DLD1 (cell line): ENCODE results near the gene TRAPPC10.

Experiments used
- in situ Hi-C: cut with HindIII; loops from 2 replicates; pipeline ENCODE4 v1.10.0; 2017; ENCODE audit warnings: low sequenced_read_pairs

The TRAPPC10 gene

DNA sequence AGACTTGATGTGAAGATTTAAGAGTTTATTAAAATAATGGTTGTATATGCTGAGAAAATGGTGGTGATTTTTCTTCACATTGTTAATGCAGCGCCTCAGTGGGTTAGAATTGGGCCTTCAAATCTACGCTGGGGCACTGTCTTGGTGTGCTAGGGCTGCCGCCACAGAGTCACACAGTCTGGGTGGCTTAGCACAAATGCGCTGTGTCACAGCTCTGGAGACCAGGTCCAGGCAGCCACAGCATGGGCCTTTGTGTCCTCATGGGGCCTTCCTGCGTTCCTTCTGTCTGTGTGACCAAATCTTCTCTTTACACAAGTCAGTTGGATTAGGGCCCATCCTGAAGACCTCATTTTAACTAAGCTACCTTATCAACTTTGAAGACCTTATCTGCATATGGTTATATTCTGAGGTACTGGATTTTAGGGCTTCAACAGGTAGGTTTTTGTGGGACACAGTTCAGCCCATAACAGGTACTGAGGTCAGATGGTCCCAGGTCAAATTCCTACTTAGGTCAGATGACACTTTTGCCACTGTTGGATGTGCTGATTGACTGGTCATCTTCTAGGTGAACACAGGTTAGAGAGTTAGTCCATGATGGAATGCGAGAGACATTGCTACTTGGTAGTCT is 17.5 kb downstream of the TRAPPC10 start:
- in situ Hi-C loops = no loop called here

GRCh38 chr21:44035244-44035643 is 23.1 kb downstream of the TRAPPC10 start:
- in situ Hi-C loops = no loop called here

DNA sequence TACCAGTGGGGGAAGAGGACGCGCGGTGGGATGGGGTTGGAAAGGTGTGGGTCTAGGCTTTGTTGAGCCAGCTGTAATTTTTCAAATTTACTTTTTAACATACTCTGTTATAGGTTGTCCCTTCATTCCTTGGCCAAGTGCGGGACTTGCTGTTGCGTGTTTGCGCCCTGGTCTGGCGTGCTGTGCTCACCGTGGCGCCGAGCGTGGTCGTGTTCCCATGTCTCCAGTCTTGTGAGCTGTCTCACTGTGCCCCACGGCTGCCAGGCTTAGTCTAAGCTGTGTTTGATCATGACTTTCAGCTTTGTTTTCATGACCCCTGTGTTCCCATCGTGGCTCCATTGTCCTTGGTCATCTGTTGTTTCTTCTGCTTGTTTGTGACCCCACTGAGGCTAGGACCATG is 26.0 kb downstream of the TRAPPC10 start:
- in situ Hi-C loops = no loop called here

GRCh38 chr21:44039828-44040227 is 27.7 kb downstream of the TRAPPC10 start:
- in situ Hi-C loops = no loop called here

GRCh38 chr21:44043613-44044012 is 31.5 kb downstream of the TRAPPC10 start:
- in situ Hi-C loops = no loop called here

- in situ Hi-C loops = no loop called here
These were observed 34.6 kb downstream of the TRAPPC10 start for GRCh38 chr21:44046734-44047133.

GRCh38 chr21:44047996-44048560 is 36.0 kb downstream of the TRAPPC10 start:
- in situ Hi-C loops = no loop called here

- in situ Hi-C loops = no loop called here
These were observed 37.1 kb downstream of the TRAPPC10 start for GRCh38 chr21:44049182-44049581.

- in situ Hi-C loops = no loop called here
These were observed 37.5 kb downstream of the TRAPPC10 start for GRCh38 chr21:44049606-44050005.

DNA sequence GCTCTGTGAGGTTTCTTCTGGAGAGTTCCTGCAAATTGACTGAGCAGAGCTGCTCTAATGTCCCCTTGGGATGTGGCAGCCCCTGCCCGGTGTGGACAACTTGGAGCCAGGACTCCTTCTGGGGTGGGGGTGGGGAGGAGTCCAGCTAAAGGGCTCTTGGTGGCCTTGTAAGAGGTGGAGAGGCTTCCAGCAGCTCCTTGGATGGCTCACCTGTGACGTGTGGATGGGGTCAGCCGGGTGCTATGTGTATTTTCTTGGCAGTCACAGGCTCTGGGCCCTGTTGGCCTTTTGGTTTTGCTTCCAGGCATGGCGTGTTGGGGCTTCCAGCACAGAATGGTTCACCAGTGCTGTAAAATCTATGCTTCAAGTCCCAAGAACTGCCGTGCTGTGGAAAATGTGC is 38.2 kb downstream of the TRAPPC10 start:
- in situ Hi-C loops = no loop called here

DNA sequence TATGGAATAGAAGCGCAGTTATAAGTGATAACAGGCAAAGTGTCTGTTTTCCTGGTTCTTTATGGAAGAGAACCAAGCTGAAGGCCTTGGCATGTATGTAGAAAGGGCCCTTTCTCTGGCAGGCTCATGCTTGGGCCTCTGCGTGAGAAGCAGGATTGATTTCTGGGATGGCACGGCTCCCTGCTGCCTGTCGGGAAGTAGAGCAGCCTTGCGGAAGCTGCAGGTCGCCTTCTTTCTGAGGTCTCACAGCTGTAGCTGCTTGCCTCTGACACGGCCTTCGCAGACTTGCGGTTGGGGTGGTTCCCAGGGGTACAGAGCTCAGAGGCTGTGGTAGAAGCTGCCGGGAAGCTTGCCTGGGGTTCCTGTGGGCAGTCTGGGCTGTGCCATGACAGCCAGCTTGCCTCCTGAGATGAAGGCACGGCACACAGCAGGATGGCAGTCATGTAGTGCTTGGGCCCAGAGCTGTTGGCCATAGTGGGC is 39.4 kb downstream of the TRAPPC10 start:
- in situ Hi-C loops = no loop called here

DNA sequence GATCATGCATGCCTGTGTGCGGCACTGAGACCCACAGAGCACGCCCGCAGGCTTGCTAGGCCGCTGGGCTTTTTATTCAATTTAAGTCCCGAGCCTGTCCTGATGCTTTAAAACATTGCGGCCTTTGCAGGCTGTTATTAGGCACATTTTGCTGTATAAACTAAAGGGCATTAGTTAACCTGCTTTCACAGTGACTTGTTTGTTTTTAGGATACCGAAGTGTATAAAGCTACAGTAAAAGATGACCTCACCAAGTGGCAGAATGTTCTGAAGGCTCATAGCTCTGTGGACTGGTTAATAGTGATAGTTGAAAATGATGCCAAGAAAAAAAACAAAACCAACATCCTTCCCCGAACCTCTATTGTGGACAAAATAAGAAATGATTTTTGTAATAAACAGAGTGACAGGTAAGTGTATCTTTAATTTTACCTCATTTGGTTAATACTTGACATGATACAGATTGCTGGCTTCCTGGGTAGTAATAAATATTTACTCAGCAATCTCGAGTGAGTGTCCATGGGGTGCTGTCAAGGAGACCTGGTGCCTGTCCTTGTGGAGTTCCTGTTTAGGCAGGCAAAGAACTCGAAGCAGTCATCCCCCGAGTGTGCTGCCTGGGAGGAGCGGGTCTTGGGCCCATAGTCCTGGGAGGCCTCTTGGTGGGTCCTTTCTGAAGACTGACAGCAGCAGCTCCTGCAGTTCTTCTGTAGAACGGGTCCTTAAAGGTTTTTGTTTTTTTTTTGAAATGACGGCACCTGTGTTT is 40.1 kb downstream of the TRAPPC10 start:
- in situ Hi-C loops = no loop called here

DNA sequence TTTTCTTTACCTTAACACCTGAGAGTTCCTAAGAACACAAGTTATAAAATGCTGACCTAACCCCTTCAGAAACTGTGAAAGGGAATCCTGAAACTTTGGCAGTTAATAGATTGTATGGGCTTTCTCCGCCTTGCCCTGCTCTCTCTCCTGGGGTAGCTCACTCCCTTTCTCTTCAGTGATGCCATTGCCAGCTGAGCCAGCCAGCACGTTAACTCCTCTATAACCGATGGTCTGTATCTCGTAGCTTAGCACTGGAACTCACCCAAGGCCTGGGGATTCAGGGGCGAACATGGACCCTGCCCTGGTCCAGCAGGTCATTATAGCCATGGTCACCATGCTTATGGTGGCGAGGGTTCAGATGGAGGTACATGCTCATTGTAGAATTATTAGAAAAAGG is 40.7 kb downstream of the TRAPPC10 start:
- in situ Hi-C loops = no loop called here

- in situ Hi-C loops = no loop called here
These were observed 41.5 kb downstream of the TRAPPC10 start for GRCh38 chr21:44053567-44053966.

- in situ Hi-C loops = no loop called here
These were observed 42.6 kb downstream of the TRAPPC10 start for GRCh38 chr21:44054710-44055109.

DNA sequence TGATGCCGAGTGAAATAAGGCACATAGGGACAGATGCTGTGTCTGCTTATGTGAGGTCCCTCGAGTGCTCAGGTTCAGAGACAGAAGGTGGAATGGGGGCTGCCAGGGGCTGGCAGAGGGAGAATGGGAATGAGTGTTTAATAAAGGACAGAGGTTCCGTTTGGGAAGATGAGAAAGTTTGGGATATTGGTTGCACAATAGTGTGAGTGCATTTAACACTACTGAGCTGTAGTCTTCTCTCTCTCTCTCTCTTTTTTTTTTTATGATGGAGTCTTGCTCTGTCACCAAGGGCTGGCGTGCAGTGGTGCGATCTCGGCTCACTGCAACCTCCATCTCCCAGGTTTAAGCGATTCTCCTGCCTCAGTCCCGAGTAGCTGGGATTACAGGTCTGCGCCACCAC is 44.9 kb downstream of the TRAPPC10 start:
- in situ Hi-C loops = no loop called here

DNA sequence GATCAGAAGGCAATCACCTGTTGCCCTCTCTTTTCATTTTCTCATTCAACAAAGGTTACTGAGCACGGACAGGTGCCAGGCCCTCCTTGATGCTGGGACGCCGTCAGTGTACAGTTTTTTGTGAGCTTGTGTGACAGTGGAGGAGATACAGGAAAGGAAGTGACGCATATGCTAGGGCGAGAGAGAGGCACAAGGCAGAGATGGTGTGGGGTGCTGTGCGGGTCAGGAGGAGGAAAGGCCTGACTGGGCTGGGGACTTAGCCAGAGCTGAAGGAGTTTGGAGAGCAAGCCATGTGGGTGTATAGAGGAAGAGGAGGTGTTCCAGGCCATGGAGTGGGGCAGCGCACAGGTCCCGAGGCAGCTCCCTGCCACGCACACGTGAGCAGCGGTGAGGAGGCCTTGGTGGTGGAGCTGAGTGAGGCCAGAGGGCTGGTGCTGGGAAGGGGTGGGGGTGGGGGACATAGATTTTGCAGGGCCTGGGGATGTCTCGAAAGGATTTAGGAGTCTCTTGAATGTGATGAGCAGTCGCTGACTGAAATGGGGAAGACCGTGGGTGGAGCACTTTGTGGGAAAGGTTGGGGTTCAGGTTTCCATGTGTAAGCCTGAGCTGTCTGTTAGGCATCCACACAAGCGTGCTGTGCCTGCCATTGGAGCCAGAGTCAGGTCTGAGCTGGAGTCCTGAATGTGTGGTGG is 46.0 kb downstream of the TRAPPC10 start:
- in situ Hi-C loops = no loop called here

GRCh38 chr21:44058652-44058964 is 46.5 kb downstream of the TRAPPC10 start:
- in situ Hi-C loops = no loop called here

DNA sequence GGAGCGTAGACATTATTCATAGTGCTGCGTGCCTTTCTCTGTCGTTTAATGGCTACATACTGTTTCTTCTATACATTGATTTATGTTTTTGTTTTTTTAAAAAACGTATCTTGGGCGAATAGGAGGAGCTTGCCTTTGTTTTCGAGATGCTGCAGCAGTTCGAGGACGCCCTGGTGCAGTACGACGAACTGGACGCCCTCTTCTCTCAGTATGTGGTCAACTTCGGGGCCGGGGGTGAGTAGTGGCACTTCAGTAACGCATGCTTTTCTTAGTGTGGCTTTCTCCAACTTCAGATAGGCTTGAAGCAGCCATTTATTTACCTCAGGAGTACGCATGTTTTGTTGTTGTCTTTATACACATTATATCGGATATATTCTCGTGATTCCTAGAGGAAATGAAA is 46.9 kb downstream of the TRAPPC10 start:
- in situ Hi-C loops = no loop called here

- in situ Hi-C loops = no loop called here
These were observed 47.6 kb downstream of the TRAPPC10 start for GRCh38 chr21:44059710-44060109.

GRCh38 chr21:44062380-44062779 is 50.3 kb downstream of the TRAPPC10 start:
- in situ Hi-C loops = no loop called here
